GM12878 (cell line): ENCODE measurements around the gene PBRM1. TPM values are rescaled to one million over a fixed set of nuclear protein-coding genes. Genes with fewer than 3 reads are reported as not detected.

Source experiments
- ATAC-seq: fragments of 200-7000 bp; cut with Tn5 transposase; 3 replicates; pipeline ENCODE4 v1.9.1; 2020; ENCODE audit warnings: mild to moderate bottlenecking, moderate library complexity
- BruUV-seq: library from RNA; stranded (reverse); fragments of 400-500 nt; replicated peaks from 2 replicates; lab custom pipeline; 2021; lab: Mats Ljungman, UMichigan
- CTCF ChIA-PET: fragments of 300-600 bp; sonication (Branson Sonifier 250); formaldehyde crosslinking; extraction: SDS; loops from one replicate; lab custom pipeline; 2021; ENCODE audit warnings: inconsistent platforms; lab: Yijun Ruan, JAX
- POLR2A ChIA-PET: fragments of 350-600 bp; formaldehyde crosslinking; extraction: SDS; loops from one replicate; lab custom pipeline; 2021; ENCODE audit warnings: inconsistent platforms; lab: Charles Lee
- RAD21 ChIA-PET: fragments of 300-600 bp; sonication (Branson Sonifier 250); formaldehyde crosslinking; loops from one replicate; lab custom pipeline; 2023; ENCODE audit warnings: antibody characterized with exemption; ENCODE audit not compliant: unreplicated experiment; lab: Charles Lee
- SMC1A ChIA-PET: fragments of 300-600 bp; sonication (Branson Sonifier 250); formaldehyde crosslinking; loops from one replicate; lab custom pipeline; 2023; ENCODE audit not compliant: unreplicated experiment, uncharacterized antibody; lab: Charles Lee
- DNase-seq: peaks from one replicate; pipeline ENCODE4 v3.0.0-alpha.2; 2011; ENCODE audit warnings: low read depth, low spot score
- FAIRE-seq: peaks from 3 replicates; lab custom pipeline; 2011; peaks lifted over from hg19 to GRCh38; lab: Jason Lieb, UNC
- H2AFZ ChIP-seq: 2 replicates; pipeline ENCODE4 v1.6.0; 2011; ENCODE audit warnings: low read depth, low read length, control low read depth; ENCODE audit not compliant: control insufficient read depth
- H3K27ac ChIP-seq: 2 replicates; pipeline ENCODE4 v1.5.1; 2011; ENCODE audit warnings: control low read depth; ENCODE audit not compliant: control insufficient read depth, insufficient read depth
- H3K27me3 ChIP-seq, 2 experiments: replicated peaks in 1 of 2; 2 replicates each; pipeline versions ENCODE4 v1.6.0 to v1.6.1; 2011; ENCODE audit warnings: low read length in 1 of 2; ENCODE audit not compliant: control insufficient read depth in 2 of 2, insufficient read depth in 2 of 2
- H3K36me3 ChIP-seq, 2 experiments: 2 replicates each; pipeline ENCODE4 v1.5.1; 2011; ENCODE audit warnings: low read length in 1 of 2; ENCODE audit not compliant: control insufficient read depth in 2 of 2, insufficient read depth in 2 of 2
- H3K4me1 ChIP-seq: 2 replicates; pipeline ENCODE4 v1.6.1; 2011; ENCODE audit warnings: mild to moderate bottlenecking, low read length, moderate library complexity, mixed read lengths; ENCODE audit not compliant: control insufficient read depth, insufficient read depth
- H3K4me2 ChIP-seq: 2 replicates; pipeline ENCODE4 v1.6.0; 2011; ENCODE audit warnings: control low read depth; ENCODE audit not compliant: control insufficient read depth, insufficient read depth
- H3K4me3 ChIP-seq: fragments of 200-600 bp; sonication (generic); 2 replicates; pipeline ENCODE4 v1.5.1; 2016
- H3K79me2 ChIP-seq: 2 replicates; pipeline ENCODE4 v1.6.0; 2011; ENCODE audit warnings: low read length; ENCODE audit not compliant: control insufficient read depth, insufficient read depth
- H3K9ac ChIP-seq: 2 replicates; pipeline ENCODE4 v1.8.0; 2011; ENCODE audit warnings: low read length, control low read depth, mixed read lengths; ENCODE audit not compliant: control insufficient read depth, insufficient read depth
- H3K9me3 ChIP-seq: replicated peaks from 3 replicates; pipeline ENCODE4 v1.5.1; 2011; ENCODE audit warnings: mild to moderate bottlenecking, low read length; ENCODE audit not compliant: control insufficient read depth, insufficient read depth
- H4K20me1 ChIP-seq: 2 replicates; pipeline ENCODE4 v1.6.0; 2011; ENCODE audit not compliant: control insufficient read depth, insufficient read depth
- ASH2L ChIP-seq: fragments of 300-600, 200-600 bp; sonication (generic); IDR thresholded peaks from 2 replicates; pipeline ENCODE4 v1.6.1; 2017; ENCODE audit warnings: low read depth, mild to moderate bottlenecking, borderline replicate concordance
- BACH1 ChIP-seq: fragments of 450-650 bp; IDR thresholded peaks from 2 replicates; pipeline ENCODE4 v1.6.1; 2017; ENCODE audit warnings: mild to moderate bottlenecking, borderline replicate concordance
- CHD4 ChIP-seq: fragments of 200-600 bp; sonication (generic); IDR thresholded peaks from 2 replicates; pipeline ENCODE4 v1.6.1; 2016; ENCODE audit warnings: mild to moderate bottlenecking
- FOS ChIP-seq: IDR thresholded peaks from 3 replicates; pipeline ENCODE4 v1.6.1; 2011; ENCODE audit warnings: borderline replicate concordance; ENCODE audit not compliant: insufficient read length; ENCODE audit errors: extremely low read depth
- FOXK2 ChIP-seq: fragments of 450-650 bp; IDR thresholded peaks from 2 replicates; pipeline ENCODE4 v1.6.1; 2017; ENCODE audit warnings: mild to moderate bottlenecking, moderate library complexity
- FOXM1 ChIP-seq: IDR thresholded peaks from 2 replicates; pipeline ENCODE4 v1.6.1; 2012; ENCODE audit warnings: low read depth, mild to moderate bottlenecking, inconsistent platforms, low read length, moderate library complexity
- NFIC ChIP-seq: IDR thresholded peaks from 2 replicates; pipeline ENCODE4 v1.6.1; 2012; ENCODE audit warnings: low read depth, mild to moderate bottlenecking, inconsistent platforms, low read length, moderate library complexity
- POLR2AphosphoS2 ChIP-seq: IDR thresholded peaks from 2 replicates; pipeline ENCODE4 v1.6.1; 2011; ENCODE audit warnings: low read depth, mild to moderate bottlenecking, low read length, improper control_type of control experiment, moderate library complexity
- RBBP5 ChIP-seq: fragments of 200-600 bp; sonication (generic); conservative IDR thresholded peaks from 2 replicates; pipeline ENCODE4 v1.6.1; 2016
- SP1 ChIP-seq: IDR thresholded peaks from one replicate; pipeline ENCODE4 v1.6.1; 2011; ENCODE audit warnings: low read depth, low read length
- SUZ12 ChIP-seq: fragments of 200-600 bp; sonication (generic); IDR thresholded peaks from one replicate; pipeline ENCODE4 v1.6.1; 2018; ENCODE audit warnings: antibody characterized with exemption, mild to moderate bottlenecking; ENCODE audit not compliant: unreplicated experiment
- TCF12 ChIP-seq: IDR thresholded peaks from 2 replicates; pipeline ENCODE4 v1.6.1; 2011; ENCODE audit warnings: low read depth, mild to moderate bottlenecking, low read length
- USF1 ChIP-seq: IDR thresholded peaks from 2 replicates; pipeline ENCODE4 v1.6.1; 2011; ENCODE audit warnings: borderline replicate concordance, low read depth, mild to moderate bottlenecking, moderate library complexity, mixed read lengths, low read length; ENCODE audit not compliant: insufficient read depth; ENCODE audit errors: extremely low read length
- ZBED1 ChIP-seq: IDR thresholded peaks from 2 replicates; pipeline ENCODE4 v1.6.1; 2016; ENCODE audit warnings: borderline replicate concordance
- WGBS: methylation state at CpG from one replicate; pipeline ENCODE4 v1.1.6; 2016; ENCODE audit warnings: low lambda C conversion rate; ENCODE audit not compliant: insufficient replicate concordance, insufficient coverage; ENCODE audit errors: missing lambda C conversion rate; 5-methylcytosine and 5-hydroxymethylcytosine counted together
- in situ Hi-C: fragments of 300-500 bp; cut with MboI; formaldehyde crosslinking; loops from 9 replicates; pipeline ENCODE4 v1.14.3; 2018; ENCODE audit warnings: mixed read lengths
- intact Hi-C: fragments of 100-400 bp; cut with micrococcal nuclease; formaldehyde crosslinking; loops from one replicate; pipeline ENCODE4 v1.14.2; 2022; ENCODE audit not compliant: unreplicated experiment
- polyA plus RNA-seq, 11 experiments: library from polyadenylated mRNA; depleted of rRNA in 4 of 11; unstranded in 6 of 11; stranded (reverse) in 5 of 11; fragments of >200 nt; fragmentation: Nextera tagmentation in 4 of 11; fragmentation: Illumina TruSeq in 1 of 11; extraction: Ambion mirVana in 4 of 11; extraction: Trizol in 1 of 11; gene quantifications; 1 replicate in 1 of 11; 2 replicates in 10 of 11; pipeline versions ENCODE4 v1.2.1 to v1.2.3, GENCODE V29; 2011 to 2016; ENCODE audit warnings: inconsistent platforms in 2 of 11, missing spikeins in 2 of 11, low read depth in 1 of 11
- total RNA-seq, 4 experiments: library from RNA; depleted of rRNA in 3 of 4; stranded (reverse); fragments of >200 nt in 3 of 4; fragmentation: Illumina TruSeq in 1 of 4; extraction: Trizol in 1 of 4; gene quantifications; 2 replicates each; pipeline versions ENCODE4 v1.2.1 to v1.2.3, GENCODE V29; 2013 to 2021
- TF ChIP-seq, protein P1 (sequence below): fragments of 450-650 bp; conservative IDR thresholded peaks from 2 replicates; pipeline ENCODE4 v1.6.1; 2017; ENCODE audit warnings: mild to moderate bottlenecking, moderate library complexity
- TF ChIP-seq, protein P2 (sequence below): fragments of 450-650 bp; IDR thresholded peaks from 2 replicates; pipeline ENCODE4 v1.6.1; 2014; ENCODE audit warnings: mild to moderate bottlenecking
- TF ChIP-seq, protein P3 (sequence below): fragments of 450-650 bp; IDR thresholded peaks from 2 replicates; pipeline ENCODE4 v1.6.1; 2016; ENCODE audit warnings: mild to moderate bottlenecking, moderate library complexity, borderline replicate concordance

Gene PBRM1
- total and polyA plus RNA-seq, 10 of the 15 experiments (the other 5 are each of a cell fraction or from before 2014, with no cell fraction given): 8.9 to 88.9 (median 39.3) TPM

DNA sequence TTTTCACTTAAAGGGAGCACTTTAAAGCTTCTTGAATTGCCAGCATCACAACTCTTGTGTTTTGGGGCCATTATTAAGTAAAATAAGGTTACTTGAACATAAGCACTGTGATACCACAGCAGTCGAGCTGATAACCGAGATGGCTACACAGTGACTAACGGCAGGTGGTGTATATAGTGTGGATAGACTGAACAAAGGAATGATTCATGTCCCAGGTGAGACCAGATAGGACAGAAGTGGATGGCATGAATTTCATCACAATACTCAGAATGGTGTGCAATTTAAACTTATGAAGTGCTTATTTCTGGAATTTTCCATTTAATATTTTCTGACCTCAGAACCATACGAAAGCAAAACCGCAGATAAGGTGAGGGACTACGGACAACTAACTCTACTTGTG lies 40.2 kb downstream of the PBRM1 start (continued):
- no peak for TF ChIP-seq USF1
- TF ChIP-seq FOXK2: no peak
- TF ChIP-seq SP1: no peak
- no peak for TF ChIP-seq FOS
- no peak for TF ChIP-seq TCF12
- no peak for TF ChIP-seq BACH1

DNA sequence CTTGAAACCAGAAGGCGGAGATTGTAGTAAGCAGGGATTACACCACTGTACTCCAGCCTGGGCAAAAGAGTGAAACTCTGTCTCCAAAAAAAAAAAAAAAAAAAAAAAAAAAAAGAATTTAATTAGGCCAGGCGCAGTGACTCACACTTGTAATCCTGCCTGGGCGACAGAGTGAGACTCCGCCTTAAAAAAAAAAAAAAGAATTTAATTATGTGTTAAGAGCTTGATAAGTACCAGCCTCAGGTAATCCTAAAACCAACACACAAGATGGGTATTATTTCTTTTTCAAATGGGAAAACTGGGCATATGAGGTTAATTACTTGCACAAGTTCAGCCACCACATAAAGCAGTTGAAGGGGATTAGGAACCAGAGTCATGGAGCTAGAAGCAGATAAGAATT lies 49.0 kb downstream of the PBRM1 start:
- WGBS: 90% methylated on average over 4 of the region's 4 CpGs
- H3K4me3 ChIP-seq: no peak overlapping the region
- no peaks in the 10 kb centered on the region for H3K27me3 ChIP-seq
- RAD21 ChIA-PET: no interaction called here
- ATAC-seq: no peak
- no peak for FAIRE-seq
- no peaks in the 10 kb centered on the region for H3K79me2 ChIP-seq
- SMC1A ChIA-PET: no interaction called here
- H3K9ac ChIP-seq: no peak overlapping the region
- no peak for DNase-seq
- H3K27ac ChIP-seq: no peak overlapping the region
- no peaks in the 10 kb centered on the region for H4K20me1 ChIP-seq
- in situ Hi-C loops: no loop called here
- intact Hi-C loops: no loop called here
- peaks cover 2 to 24% of the 10 kb centered on the region in 2 experiments for H3K36me3 ChIP-seq
- H3K4me2 ChIP-seq: no peak overlapping the region
- no TSS peak for BruUV-seq
- H3K9me3 ChIP-seq: no peaks in the 10 kb centered on the region
- no peak overlapping the region for H2AFZ ChIP-seq
- POLR2A ChIA-PET: no interaction called here
- CTCF ChIA-PET: interaction anchor here (1.2 kb wide), 1 partner anchor 9 kb away, joined by 3 read pairs; no protein-coding TSS in a partner anchor
- H3K4me1 ChIP-seq: no peaks in the 10 kb centered on the region
- TF ChIP-seq, protein P1, sequence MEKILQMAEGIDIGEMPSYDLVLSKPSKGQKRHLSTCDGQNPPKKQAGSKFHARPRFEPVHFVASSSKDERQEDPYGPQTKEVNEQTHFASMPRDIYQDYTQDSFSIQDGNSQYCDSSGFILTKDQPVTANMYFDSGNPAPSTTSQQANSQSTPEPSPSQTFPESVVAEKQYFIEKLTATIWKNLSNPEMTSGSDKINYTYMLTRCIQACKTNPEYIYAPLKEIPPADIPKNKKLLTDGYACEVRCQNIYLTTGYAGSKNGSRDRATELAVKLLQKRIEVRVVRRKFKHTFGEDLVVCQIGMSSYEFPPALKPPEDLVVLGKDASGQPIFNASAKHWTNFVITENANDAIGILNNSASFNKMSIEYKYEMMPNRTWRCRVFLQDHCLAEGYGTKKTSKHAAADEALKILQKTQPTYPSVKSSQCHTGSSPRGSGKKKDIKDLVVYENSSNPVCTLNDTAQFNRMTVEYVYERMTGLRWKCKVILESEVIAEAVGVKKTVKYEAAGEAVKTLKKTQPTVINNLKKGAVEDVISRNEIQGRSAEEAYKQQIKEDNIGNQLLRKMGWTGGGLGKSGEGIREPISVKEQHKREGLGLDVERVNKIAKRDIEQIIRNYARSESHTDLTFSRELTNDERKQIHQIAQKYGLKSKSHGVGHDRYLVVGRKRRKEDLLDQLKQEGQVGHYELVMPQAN: no peak
- TF ChIP-seq, protein P2, sequence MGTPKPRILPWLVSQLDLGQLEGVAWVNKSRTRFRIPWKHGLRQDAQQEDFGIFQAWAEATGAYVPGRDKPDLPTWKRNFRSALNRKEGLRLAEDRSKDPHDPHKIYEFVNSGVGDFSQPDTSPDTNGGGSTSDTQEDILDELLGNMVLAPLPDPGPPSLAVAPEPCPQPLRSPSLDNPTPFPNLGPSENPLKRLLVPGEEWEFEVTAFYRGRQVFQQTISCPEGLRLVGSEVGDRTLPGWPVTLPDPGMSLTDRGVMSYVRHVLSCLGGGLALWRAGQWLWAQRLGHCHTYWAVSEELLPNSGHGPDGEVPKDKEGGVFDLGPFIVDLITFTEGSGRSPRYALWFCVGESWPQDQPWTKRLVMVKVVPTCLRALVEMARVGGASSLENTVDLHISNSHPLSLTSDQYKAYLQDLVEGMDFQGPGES: no peak
- no peak for TF ChIP-seq POLR2AphosphoS2
- no peak for TF ChIP-seq ZBED1
- TF ChIP-seq, protein P3, sequence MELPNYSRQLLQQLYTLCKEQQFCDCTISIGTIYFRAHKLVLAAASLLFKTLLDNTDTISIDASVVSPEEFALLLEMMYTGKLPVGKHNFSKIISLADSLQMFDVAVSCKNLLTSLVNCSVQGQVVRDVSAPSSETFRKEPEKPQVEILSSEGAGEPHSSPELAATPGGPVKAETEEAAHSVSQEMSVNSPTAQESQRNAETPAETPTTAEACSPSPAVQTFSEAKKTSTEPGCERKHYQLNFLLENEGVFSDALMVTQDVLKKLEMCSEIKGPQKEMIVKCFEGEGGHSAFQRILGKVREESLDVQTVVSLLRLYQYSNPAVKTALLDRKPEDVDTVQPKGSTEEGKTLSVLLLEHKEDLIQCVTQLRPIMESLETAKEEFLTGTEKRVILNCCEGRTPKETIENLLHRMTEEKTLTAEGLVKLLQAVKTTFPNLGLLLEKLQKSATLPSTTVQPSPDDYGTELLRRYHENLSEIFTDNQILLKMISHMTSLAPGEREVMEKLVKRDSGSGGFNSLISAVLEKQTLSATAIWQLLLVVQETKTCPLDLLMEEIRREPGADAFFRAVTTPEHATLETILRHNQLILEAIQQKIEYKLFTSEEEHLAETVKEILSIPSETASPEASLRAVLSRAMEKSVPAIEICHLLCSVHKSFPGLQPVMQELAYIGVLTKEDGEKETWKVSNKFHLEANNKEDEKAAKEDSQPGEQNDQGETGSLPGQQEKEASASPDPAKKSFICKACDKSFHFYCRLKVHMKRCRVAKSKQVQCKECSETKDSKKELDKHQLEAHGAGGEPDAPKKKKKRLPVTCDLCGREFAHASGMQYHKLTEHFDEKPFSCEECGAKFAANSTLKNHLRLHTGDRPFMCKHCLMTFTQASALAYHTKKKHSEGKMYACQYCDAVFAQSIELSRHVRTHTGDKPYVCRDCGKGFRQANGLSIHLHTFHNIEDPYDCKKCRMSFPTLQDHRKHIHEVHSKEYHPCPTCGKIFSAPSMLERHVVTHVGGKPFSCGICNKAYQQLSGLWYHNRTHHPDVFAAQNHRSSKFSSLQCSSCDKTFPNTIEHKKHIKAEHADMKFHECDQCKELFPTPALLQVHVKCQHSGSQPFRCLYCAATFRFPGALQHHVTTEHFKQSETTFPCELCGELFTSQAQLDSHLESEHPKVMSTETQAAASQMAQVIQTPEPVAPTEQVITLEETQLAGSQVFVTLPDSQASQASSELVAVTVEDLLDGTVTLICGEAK: no peak
- no peak for TF ChIP-seq SUZ12
- TF ChIP-seq FOXK2: no peak
- TF ChIP-seq CHD4: no peak
- TF ChIP-seq RBBP5: no peak
- no peak for TF ChIP-seq NFIC
- TF ChIP-seq SP1: no peak
- TF ChIP-seq ASH2L: no peak
- TF ChIP-seq FOXM1: no peak
